Activated naive CD4-positive, alpha-beta T cell treated with anti-CD3 and anti-CD28 coated beads, Interleukin-2, amount 10 ng/mL, durations not matched to agents 7 days and 5 days (primary cell): ENCODE measurements around the gene VDR.

Experiments
- CTCF ChIA-PET: fragments of 350-600 bp; sonication (Branson Sonifier 250); formaldehyde crosslinking; loops from one replicate; lab custom pipeline; 2021; ENCODE audit warnings: antibody characterized with exemption; lab: Charles Lee
- DNase-seq: peaks from one replicate; pipeline ENCODE4 v3.0.0-alpha.2; 2020
- H3K27ac Mint-ChIP-seq: one replicate; pipeline ENCODE4 v1.8.0; 2021; ENCODE audit warnings: mild to moderate bottlenecking, moderate library complexity, mixed read lengths
- H3K27me3 Mint-ChIP-seq: one replicate; pipeline ENCODE4 v1.8.0; 2021; ENCODE audit warnings: mild to moderate bottlenecking, mixed read lengths
- H3K36me3 Mint-ChIP-seq: one replicate; pipeline ENCODE4 v1.8.0; 2021; ENCODE audit warnings: mixed read lengths
- H3K4me1 Mint-ChIP-seq: one replicate; pipeline ENCODE4 v1.8.0; 2021; ENCODE audit warnings: mixed read lengths
- H3K4me3 Mint-ChIP-seq: one replicate; pipeline ENCODE4 v1.8.0; 2021; ENCODE audit warnings: mild to moderate bottlenecking, moderate library complexity, mixed read lengths
- H3K9me3 Mint-ChIP-seq: one replicate; pipeline ENCODE4 v1.8.0; 2021; ENCODE audit warnings: mixed read lengths

Gene VDR

DNA sequence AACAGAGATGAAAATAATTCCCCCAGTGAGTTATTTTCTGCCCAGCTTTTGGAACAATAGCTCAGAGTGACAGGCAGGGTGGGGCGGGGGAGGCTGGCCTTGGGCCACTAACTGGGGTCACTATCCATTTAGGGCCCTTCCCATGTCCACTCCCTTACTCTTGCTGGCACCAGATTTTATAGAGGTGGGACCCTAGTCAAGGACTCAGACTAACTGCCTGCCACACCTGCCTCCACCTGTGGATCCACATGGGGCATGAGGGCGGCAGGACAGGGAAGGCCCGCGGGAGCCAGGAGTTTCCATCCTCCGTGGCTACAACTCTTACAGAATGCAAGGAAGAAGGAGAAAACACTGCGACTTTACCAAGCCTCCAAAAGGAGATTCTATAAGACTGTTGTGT, 10.1 kb downstream of the VDR start:
- Mint-ChIP-seq H3K27ac (no peak overlapping the region), H3K4me1 (peaks cover 90% of the 10 kb centered on the region), H3K9me3 (no peaks in the 10 kb centered on the region), H3K27me3 (no peaks in the 10 kb centered on the region), H3K4me3 (no peak overlapping the region), H3K36me3 (peaks cover 20% of the 10 kb centered on the region)
- DNase-seq, result no peak
- CTCF ChIA-PET, result interaction anchor here (0.8 to 1.1 kb wide), 3 partner anchors 10 to 25 kb away, joined by 3 to 4 read pairs (median 4); partner anchors contain the start of gene VDR

DNA sequence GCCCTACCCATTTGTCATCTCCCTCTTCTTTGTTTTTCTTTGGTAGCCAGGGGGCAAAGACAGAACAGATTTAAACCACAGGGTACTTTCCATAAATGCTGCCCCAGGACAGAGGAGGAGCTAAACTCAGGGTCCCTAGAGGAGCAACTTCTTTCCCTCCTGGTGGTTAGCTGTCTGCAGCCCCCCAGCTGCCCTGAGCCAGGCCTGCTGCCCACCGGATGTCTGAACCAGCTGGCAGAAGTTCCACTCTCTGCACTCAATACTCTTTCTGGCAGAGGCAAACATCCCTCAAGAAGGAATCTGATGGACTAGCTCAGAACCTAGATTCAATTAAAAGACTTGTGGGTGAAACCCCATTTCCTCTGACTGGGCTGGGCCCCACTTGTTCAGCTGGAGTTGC, 10.7 kb downstream of the VDR start:
- Mint-ChIP-seq H3K4me1 (peaks cover 90% of the 10 kb centered on the region), H3K27ac (no peak overlapping the region), H3K36me3 (peaks cover 15% of the 10 kb centered on the region), H3K27me3 (no peaks in the 10 kb centered on the region), H3K9me3 (no peaks in the 10 kb centered on the region), H3K4me3 (no peak overlapping the region)
- CTCF ChIA-PET, result interaction anchor here (0.8 to 1.3 kb wide), 5 partner anchors 9 to 56 kb away, joined by 3 to 4 read pairs (median 3); partner anchors contain the start of gene VDR
- no peak for DNase-seq

DNA sequence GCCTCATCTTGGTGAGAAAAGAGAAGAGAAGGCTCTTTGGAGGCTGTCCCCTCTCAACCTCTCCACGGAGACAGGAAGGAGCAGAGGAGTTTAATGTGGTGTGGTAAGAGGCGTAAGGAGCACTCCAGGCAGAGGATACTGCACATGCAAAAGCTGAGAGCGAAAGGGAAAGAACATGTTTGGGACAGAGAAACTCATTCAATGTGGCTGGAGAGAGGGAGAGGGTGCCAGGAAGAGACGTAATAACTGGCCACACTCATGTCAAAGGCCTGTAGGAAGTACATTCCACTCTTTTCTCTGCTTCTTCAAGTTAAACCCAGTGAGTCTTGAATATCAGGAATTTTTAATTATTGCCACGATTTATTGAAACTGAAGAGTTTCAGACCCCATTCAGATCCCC, 12.0 kb downstream of the VDR start:
- H3K27ac Mint-ChIP-seq, result no peak overlapping the region
- CTCF ChIA-PET, result interaction anchor here (1.3 kb wide), 1 partner anchor 10 kb away, joined by 3 read pairs; no protein-coding TSS in a partner anchor
- peaks cover 87% of the 10 kb centered on the region for H3K4me1 Mint-ChIP-seq
- H3K36me3 Mint-ChIP-seq, result peaks cover 16% of the 10 kb centered on the region
- H3K4me3 Mint-ChIP-seq, result no peak overlapping the region
- H3K27me3 Mint-ChIP-seq, result no peaks in the 10 kb centered on the region
- no peak for DNase-seq
- H3K9me3 Mint-ChIP-seq, result no peaks in the 10 kb centered on the region

DNA sequence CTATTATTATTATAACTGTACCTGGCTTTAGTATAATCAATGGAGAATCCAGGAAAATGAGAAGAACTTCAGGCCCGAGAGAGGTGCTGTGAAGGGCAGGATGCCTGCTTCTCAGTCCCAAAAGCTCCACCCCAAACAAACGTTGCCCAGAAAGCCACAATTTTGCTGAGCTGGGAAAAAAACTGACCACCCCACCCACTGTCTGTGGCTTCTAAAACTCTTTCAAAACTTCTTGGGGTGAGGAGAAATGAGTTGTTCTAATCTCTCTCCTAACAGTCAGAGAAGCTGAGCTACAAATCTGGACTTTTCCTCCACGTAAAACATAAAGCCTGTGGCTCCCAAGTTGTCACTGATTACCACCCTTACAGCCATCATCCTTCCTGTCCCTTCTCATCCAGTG, 13.4 kb downstream of the VDR start:
- DNase-seq, result no peak
- CTCF ChIA-PET, result interaction anchor here (0.7 to 1.7 kb wide), 4 partner anchors 11 to 58 kb away, joined by 3 to 4 read pairs (median 4); partner anchors contain the start of gene VDR
- no peaks in the 10 kb centered on the region for H3K27me3 Mint-ChIP-seq
- no peak overlapping the region for H3K4me3 Mint-ChIP-seq
- H3K27ac Mint-ChIP-seq, result peak overlapping the region; percentile 53
- H3K4me1 Mint-ChIP-seq, result peaks cover 84% of the 10 kb centered on the region
- no peaks in the 10 kb centered on the region for H3K9me3 Mint-ChIP-seq
- H3K36me3 Mint-ChIP-seq, result peaks cover 19% of the 10 kb centered on the region

DNA sequence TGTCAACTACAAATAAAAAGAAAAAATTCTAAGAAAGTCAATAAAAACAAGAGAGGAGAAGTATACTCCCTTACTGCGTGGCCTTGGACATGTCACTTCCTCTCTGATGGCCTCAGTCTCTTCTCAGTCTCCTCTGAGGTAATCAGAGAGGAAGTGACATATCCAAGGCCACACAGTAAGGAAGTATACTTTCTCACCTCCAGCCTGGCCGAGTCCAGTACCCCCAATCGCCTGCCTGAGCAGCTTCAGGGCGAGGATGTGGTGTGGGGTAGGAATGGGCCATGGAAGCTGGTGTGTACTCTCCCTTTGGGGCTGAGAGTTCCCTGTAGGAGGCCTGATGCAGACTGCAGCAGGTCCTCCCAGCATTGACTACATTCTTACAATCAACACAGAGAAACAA, 15.8 kb downstream of the VDR start:
- Mint-ChIP-seq H3K36me3 (peaks cover 18% of the 10 kb centered on the region), H3K9me3 (no peaks in the 10 kb centered on the region), H3K27ac (peak overlapping the region; percentile 87), H3K4me3 (peak overlapping the region; percentile 52), H3K4me1 (peaks cover 85% of the 10 kb centered on the region), H3K27me3 (no peaks in the 10 kb centered on the region)
- CTCF ChIA-PET, result interaction anchor here (0.8 to 1.8 kb wide), 4 partner anchors 13 to 60 kb away, joined by 3 to 4 read pairs (median 4); no protein-coding TSS in a partner anchor
- DNase-seq, result peak; percentile 50

DNA sequence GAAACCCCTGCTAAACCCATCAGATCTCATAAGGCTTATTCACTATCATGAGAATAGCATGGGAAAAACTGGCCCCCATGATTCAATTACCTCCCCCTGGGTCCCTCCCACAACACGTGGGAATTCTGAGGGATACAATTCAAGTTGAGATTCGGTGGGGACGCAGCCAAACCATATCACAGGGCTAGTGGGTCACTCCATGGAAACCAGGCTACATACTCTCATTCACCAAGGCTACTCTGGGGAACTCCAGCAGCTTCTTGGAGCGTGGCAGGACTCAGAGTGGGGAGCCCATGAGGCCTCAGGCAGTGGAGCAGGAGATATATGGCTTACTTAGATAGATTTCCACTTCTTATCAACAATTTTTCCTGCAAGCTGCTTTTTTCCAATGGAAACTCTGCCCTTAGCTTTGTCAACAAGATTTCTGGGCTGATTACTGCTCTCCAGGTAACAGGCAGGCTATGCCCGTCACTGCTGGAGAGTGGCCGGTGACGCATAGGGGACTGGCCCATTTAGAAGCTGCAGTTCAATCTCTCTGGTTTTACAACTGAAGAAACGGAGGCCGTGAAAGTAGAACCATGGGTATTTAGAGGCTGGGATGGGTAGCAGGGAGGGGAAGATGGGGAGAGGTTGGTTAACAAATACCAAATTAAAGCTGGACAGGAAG, 16.5 kb downstream of the VDR start:
- Mint-ChIP-seq H3K36me3 (peaks cover 17% of the 10 kb centered on the region), H3K9me3 (no peaks in the 10 kb centered on the region), H3K4me1 (peaks cover 85% of the 10 kb centered on the region), H3K27me3 (no peaks in the 10 kb centered on the region), H3K4me3 (no peak overlapping the region), H3K27ac (peak overlapping the region; percentile 87)
- no peak for DNase-seq
- CTCF ChIA-PET, result interaction anchor here (0.6 to 5.9 kb wide), 7 partner anchors 11 to 1500 kb away, joined by 3 to 57 read pairs (median 4); no protein-coding TSS in a partner anchor

DNA sequence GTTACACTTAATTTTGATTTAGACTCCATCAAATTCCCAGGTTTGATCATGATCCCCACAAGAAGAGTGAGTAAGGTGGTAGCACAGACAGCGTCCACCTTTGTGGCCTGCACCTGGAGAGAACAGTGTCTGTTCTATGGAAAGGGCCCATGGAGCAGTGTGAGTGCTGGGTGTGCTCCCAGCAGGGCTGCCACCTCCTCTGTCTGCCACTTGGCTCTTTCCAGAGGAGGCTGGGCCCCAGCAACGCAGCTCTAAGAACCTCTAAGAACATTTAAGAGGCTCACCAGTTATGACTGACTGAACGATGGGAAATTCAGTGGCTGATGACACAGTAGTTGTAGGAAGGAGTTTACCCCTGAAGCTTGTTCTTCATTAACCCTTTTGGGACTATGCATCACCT, 17.3 kb downstream of the VDR start:
- no peak for DNase-seq
- CTCF ChIA-PET, result interaction anchor here (0.6 to 5.9 kb wide), 8 partner anchors 12 to 1501 kb away, joined by 4 to 57 read pairs (median 4); partner anchors contain the start of gene CCDC184
- Mint-ChIP-seq H3K4me3 (no peak overlapping the region), H3K4me1 (peaks cover 85% of the 10 kb centered on the region), H3K27ac (no peak overlapping the region), H3K27me3 (no peaks in the 10 kb centered on the region), H3K9me3 (no peaks in the 10 kb centered on the region), H3K36me3 (peaks cover 14% of the 10 kb centered on the region)

DNA sequence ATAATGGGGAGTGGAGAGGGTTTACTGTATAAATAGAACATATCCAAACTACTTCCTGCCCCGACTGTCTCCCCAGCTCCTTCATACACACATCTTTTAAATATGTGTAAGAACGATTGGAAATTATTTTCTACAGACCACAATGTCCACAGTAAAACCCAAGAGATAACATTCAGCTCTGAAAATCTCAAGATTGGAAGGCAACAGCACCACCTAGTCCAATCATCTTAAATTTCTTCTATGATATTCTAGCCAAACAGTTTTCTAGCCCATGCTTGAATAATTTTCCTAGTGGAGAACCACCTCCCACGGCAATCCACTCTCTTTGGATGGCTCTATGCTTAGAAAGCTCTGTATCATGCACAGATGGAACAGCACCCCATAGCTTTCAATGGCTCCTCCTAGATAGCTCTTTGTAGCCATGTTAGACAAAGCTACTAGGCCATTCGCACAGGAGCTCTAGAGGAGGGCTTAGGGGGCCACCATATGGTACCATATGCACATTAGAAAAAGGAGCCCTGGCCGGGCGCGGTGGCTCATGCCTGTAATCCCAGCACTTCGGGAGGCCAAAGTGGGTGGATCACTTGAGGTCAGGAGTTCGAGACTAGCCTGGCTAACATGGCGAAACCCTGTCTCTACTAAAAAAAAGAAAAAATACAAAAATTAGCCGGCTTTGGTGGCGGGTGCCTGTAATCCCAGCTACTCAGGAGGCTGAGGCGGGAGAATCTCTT, 18.1 kb downstream of the VDR start:
- no peak overlapping the region for H3K27ac Mint-ChIP-seq
- CTCF ChIA-PET, result interaction anchor here (0.6 to 5.9 kb wide), 26 partner anchors 11 to 313 kb away, joined by 3 to 57 read pairs (median 6); partner anchors contain the start of genes CCDC184, PFKM, RPAP3 and VDR
- H3K36me3 Mint-ChIP-seq, result peaks cover 14% of the 10 kb centered on the region
- H3K4me3 Mint-ChIP-seq, result no peak overlapping the region
- no peaks in the 10 kb centered on the region for H3K9me3 Mint-ChIP-seq
- H3K27me3 Mint-ChIP-seq, result no peaks in the 10 kb centered on the region
- DNase-seq, result no peak
- H3K4me1 Mint-ChIP-seq, result peaks cover 88% of the 10 kb centered on the region

DNA sequence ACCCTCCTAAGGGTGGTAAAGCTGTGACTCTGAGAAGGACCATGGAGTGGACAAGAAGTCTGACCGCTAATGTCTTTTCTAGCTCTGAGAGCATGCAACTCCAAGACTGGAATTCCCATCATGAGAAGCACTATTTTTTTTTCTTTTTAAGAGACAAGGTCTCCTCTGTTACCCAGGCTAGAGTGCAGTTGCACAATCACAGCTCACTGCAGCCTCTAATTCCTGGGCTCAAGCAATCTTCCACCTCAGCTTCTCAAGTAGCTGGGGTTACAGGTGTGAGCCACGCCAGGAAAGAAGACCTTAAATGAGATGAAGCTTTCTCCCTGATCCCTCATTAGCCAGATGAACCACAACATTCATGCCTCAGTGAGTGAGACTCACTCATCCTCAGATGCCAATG, 19.2 kb downstream of the VDR start:
- Mint-ChIP-seq H3K9me3 (no peaks in the 10 kb centered on the region), H3K36me3 (peaks cover 14% of the 10 kb centered on the region), H3K27ac (peak overlapping the region; percentile 82), H3K4me3 (no peak overlapping the region), H3K4me1 (peaks cover 86% of the 10 kb centered on the region), H3K27me3 (no peaks in the 10 kb centered on the region)
- CTCF ChIA-PET, result interaction anchor here (1.1 to 5.9 kb wide), 17 partner anchors 11 to 297 kb away, joined by 3 to 57 read pairs (median 6); partner anchors contain the start of genes CCDC184 and RPAP3
- no peak for DNase-seq

DNA sequence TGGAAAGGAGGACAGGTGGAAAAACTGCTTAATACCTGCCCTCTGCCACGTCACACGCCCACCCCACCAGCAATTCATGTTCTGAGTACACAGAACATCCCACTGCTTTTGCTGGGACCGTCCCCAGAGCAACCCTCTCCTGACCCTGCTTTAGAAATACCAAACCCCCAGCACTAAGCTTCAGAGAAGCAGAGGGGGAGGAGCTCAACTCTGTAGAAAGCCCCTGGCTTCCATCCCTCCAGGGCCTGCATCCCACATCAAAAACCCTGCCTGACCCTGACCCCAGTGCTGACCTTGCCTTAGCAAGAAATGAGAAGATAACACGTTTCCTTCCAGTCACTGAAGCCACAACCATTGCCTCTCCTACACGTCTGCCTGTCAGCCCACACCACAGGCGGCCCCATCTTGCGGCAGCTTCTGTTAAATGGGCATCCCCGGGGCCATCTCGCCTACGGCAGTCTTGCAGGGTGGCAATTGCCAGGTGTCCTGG, 19.7 kb downstream of the VDR start:
- DNase-seq, result peak; percentile 70
- no peaks in the 10 kb centered on the region for H3K9me3 Mint-ChIP-seq
- H3K27ac Mint-ChIP-seq, result peak overlapping the region; percentile 82
- H3K27me3 Mint-ChIP-seq, result no peaks in the 10 kb centered on the region
- CTCF ChIA-PET, result interaction anchor here (0.8 to 5.9 kb wide), 14 partner anchors 12 to 298 kb away, joined by 3 to 57 read pairs (median 6); partner anchors contain the start of genes CCDC184 and RPAP3
- peak overlapping the region; percentile 17 for H3K4me3 Mint-ChIP-seq
- H3K4me1 Mint-ChIP-seq, result peaks cover 86% of the 10 kb centered on the region
- H3K36me3 Mint-ChIP-seq, result peaks cover 14% of the 10 kb centered on the region

DNA sequence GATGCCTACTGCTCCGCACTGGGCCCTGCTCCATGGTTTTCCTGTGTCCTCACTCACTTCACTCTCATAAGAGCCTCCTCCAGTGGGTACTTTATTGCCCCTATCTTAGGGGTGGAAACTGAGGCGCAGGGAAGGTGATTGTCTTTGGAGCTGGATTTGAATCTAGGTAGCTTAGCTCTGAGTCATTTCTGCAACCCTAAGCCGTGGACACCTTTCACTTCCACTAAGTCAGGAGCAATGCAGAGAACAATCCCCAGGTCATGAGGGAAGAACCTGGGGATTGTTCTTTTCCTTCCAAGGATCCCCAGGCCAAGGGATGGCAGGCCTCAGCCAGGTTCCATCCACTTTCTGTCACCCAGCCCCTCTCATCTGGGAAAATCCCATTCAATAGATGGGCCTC, 20.3 kb downstream of the VDR start:
- peaks cover 82% of the 10 kb centered on the region for H3K4me1 Mint-ChIP-seq
- peaks cover 17% of the 10 kb centered on the region for H3K36me3 Mint-ChIP-seq
- H3K27me3 Mint-ChIP-seq, result no peaks in the 10 kb centered on the region
- DNase-seq, result no peak
- H3K4me3 Mint-ChIP-seq, result no peak overlapping the region
- CTCF ChIA-PET, result interaction anchor here (0.8 to 5.9 kb wide), 8 partner anchors 12 to 143 kb away, joined by 3 to 57 read pairs (median 6); no protein-coding TSS in a partner anchor
- peak overlapping the region; percentile 96 for H3K27ac Mint-ChIP-seq
- H3K9me3 Mint-ChIP-seq, result no peaks in the 10 kb centered on the region

DNA sequence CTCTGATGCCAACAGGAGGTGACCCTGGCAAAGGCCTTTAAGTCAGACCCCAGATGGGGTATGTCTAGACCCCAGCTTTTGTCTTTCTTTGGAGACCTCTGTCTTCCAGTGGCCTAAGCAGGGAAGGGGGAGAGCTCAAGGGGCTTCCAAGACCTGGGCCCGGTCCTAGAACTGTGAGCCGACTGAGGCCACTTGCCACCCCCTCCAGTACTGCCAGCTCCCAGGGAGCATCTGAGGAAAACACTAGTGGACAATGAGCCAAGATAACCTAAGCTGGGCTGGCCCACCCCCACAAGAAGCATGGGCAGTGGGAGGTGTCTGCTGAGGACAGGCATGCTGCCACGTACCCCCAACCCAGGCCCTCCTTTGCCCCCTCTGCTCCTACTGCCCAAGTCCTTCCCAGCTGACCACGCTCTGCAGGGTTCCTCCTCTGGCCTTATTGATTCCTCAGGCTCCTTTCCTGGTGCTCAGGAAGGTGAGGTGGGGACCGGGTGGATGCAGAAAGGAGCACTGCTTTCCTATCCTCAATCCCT, 21.1 kb downstream of the VDR start:
- Mint-ChIP-seq H3K36me3 (peaks cover 21% of the 10 kb centered on the region), H3K4me3 (peak overlapping the region; percentile 79), H3K27me3 (no peaks in the 10 kb centered on the region), H3K4me1 (peaks cover 75% of the 10 kb centered on the region), H3K9me3 (no peaks in the 10 kb centered on the region), H3K27ac (peak overlapping the region; percentile 96)
- CTCF ChIA-PET, result interaction anchor here (0.6 to 5.9 kb wide), 6 partner anchors 17 to 142 kb away, joined by 3 to 57 read pairs (median 5); partner anchors contain the start of gene VDR
- no peak for DNase-seq

DNA sequence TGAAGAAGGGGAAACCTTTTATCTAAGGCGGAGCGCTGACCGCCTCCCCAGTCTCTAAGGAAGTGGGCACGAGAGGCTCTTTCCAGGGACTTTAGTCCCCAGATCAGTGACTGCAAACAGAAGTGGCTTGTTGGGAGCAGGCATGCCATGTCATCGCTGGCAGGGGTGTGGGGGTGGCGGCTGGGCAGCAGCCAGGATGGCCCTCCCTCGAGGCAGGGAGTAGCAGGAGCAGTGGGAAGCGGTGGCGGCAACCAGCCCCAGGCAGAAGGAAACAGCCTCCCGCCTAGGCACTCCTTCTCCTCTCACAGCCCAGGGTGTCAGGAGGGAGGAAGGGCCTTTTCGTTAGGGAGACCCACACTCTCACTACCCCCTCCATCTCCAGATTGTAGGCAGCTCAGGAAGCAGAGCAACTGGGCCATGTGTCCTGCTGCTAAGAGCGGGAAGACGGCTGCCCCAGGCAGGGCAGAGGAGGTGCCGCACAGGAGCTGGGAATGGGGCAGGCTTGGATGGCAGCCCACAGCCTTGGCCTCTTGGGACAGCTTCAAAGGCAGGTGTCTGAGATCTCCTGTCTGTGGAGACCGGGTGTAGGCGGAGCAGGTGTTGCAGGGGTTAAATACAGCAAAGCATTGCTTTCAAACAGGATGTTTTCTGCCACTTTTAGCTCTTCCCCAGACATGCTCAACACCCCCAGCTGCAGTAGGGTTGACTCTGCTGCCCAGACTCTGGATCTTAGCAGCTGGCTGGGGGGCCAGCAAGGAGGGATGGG, 21.8 kb downstream of the VDR start:
- Mint-ChIP-seq H3K27me3 (no peaks in the 10 kb centered on the region), H3K4me3 (peak overlapping the region; percentile 79), H3K9me3 (no peaks in the 10 kb centered on the region), H3K27ac (peak overlapping the region; percentile 96), H3K36me3 (peaks cover 26% of the 10 kb centered on the region), H3K4me1 (peaks cover 70% of the 10 kb centered on the region)
- peak; percentile 67 for DNase-seq
- CTCF ChIA-PET, result interaction anchor here (0.6 to 5.9 kb wide), 5 partner anchors 16 to 141 kb away, joined by 3 to 57 read pairs (median 6); partner anchors contain the start of gene VDR
